Measurements from ENCODE around the gene CDK1.

DNA sequence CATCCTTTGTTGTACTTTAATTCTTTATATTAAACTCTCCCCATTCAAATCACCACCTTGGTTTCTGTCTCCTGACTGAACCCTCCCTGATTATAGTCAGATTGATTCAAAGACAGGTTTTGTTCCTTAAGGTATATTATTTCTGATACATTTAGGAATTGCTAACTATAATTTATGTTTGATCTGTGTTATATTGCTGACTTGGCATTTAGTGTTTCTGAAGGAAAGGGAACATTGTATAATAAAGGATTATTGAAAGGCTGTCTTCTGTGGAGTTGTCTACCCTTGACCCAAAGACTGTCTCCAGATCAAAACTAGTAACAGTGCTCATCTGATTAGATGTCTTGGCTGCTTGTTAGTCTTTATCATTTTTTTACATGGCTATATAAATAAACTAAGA, 10.3 kb downstream of the CDK1 start:
- TF ChIP-seq, protein P1, sequence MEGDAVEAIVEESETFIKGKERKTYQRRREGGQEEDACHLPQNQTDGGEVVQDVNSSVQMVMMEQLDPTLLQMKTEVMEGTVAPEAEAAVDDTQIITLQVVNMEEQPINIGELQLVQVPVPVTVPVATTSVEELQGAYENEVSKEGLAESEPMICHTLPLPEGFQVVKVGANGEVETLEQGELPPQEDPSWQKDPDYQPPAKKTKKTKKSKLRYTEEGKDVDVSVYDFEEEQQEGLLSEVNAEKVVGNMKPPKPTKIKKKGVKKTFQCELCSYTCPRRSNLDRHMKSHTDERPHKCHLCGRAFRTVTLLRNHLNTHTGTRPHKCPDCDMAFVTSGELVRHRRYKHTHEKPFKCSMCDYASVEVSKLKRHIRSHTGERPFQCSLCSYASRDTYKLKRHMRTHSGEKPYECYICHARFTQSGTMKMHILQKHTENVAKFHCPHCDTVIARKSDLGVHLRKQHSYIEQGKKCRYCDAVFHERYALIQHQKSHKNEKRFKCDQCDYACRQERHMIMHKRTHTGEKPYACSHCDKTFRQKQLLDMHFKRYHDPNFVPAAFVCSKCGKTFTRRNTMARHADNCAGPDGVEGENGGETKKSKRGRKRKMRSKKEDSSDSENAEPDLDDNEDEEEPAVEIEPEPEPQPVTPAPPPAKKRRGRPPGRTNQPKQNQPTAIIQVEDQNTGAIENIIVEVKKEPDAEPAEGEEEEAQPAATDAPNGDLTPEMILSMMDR (conservative IDR thresholded peaks at IDR 0.05): no peak
- no peak for TF ChIP-seq EZH2 (IDR thresholded peaks at IDR 0.05; ENCODE audit: low read depth)
